WERI-Rb-1 (cell line): ENCODE measurements around the gene ADAMTSL5.
"Not testable (repeated sequence)": the region's sequence is repeated elsewhere in the genome, so short reads cannot be mapped to it uniquely, and the experiment has no call there.

Experiments used
- DNase-seq: peaks from one replicate; pipeline ENCODE4 v3.0.0-alpha.2; 2020
- H3K27ac ChIP-seq: fragments of 250-450 bp; sonication (Bioruptor Pico); 2 replicates; pipeline ENCODE4 v1.5.1; 2020; ENCODE audit warnings: mild to moderate bottlenecking, moderate library complexity
- H3K27me3 ChIP-seq: fragments of 250-450 bp; sonication (Bioruptor Pico); 2 replicates; pipeline ENCODE4 v1.5.1; 2021; ENCODE audit warnings: mild to moderate bottlenecking, low read depth, moderate library complexity; ENCODE audit not compliant: insufficient read depth, severe bottlenecking
- H3K36me3 ChIP-seq: fragments of 250-450 bp; sonication (Bioruptor Pico); 2 replicates; pipeline ENCODE4 v1.5.1; 2020; ENCODE audit warnings: mild to moderate bottlenecking, moderate library complexity
- H3K4me3 ChIP-seq: 2 replicates; pipeline ENCODE4 v1.5.1; 2011; ENCODE audit warnings: low read depth, mild to moderate bottlenecking, control low read depth, low read length
- H3K9me3 ChIP-seq: fragments of 250-450 bp; sonication (Bioruptor Pico); 2 replicates; pipeline ENCODE4 v1.5.1; 2021; ENCODE audit warnings: mild to moderate bottlenecking, moderate library complexity; ENCODE audit not compliant: severe bottlenecking
- CTCF ChIP-seq: IDR thresholded peaks from 2 replicates; pipeline ENCODE4 v1.5.1; 2011; ENCODE audit warnings: low read depth, mild to moderate bottlenecking, control low read depth, inconsistent platforms, low read length

Gene ADAMTSL5

GRCh38 chr19:1522838-1523237, 10.0 kb upstream of the ADAMTSL5 start:
- Histone ChIP-seq H3K27ac (no peak overlapping the region), H3K4me3 (no peak overlapping the region), H3K9me3 (no peaks in the 10 kb centered on the region), H3K27me3 (peaks cover 9% of the 10 kb centered on the region), H3K36me3 (no peaks in the 10 kb centered on the region)
- no peak for DNase-seq
- TF ChIP-seq CTCF = no peak

GRCh38 chr19:1522061-1522460, 9.2 kb upstream of the ADAMTSL5 start:
- H3K36me3 ChIP-seq = no peaks in the 10 kb centered on the region
- DNase-seq = no peak
- H3K27ac ChIP-seq = no peak overlapping the region
- no peak for TF ChIP-seq CTCF
- no peak overlapping the region for H3K4me3 ChIP-seq
- H3K9me3 ChIP-seq = no peaks in the 10 kb centered on the region
- peaks cover 9% of the 10 kb centered on the region for H3K27me3 ChIP-seq

- Histone ChIP-seq H3K9me3 (no peaks in the 10 kb centered on the region), H3K27ac (no peak overlapping the region), H3K36me3 (no peaks in the 10 kb centered on the region), H3K27me3 (peaks cover 9% of the 10 kb centered on the region), H3K4me3 (no peak overlapping the region)
- TF ChIP-seq CTCF = no peak
- no peak for DNase-seq
Observed at GRCh38 chr19:1521636-1522035, 8.8 kb upstream of the ADAMTSL5 start.

GRCh38 chr19:1520203-1520780, 7.5 kb upstream of the ADAMTSL5 start:
- Histone ChIP-seq H3K27ac (no peak overlapping the region), H3K36me3 (no peaks in the 10 kb centered on the region), H3K4me3 (no peak overlapping the region), H3K9me3 (no peaks in the 10 kb centered on the region), H3K27me3 (peaks cover 9% of the 10 kb centered on the region)
- DNase-seq = no peak
- no peak for TF ChIP-seq CTCF

- H3K27ac ChIP-seq, H3K36me3 ChIP-seq, H3K27me3 ChIP-seq, H3K9me3 ChIP-seq, DNase-seq, H3K4me3 ChIP-seq: not testable (repeated sequence)
Observed at GRCh38 chr19:1519802-1520201, 7.0 kb upstream of the ADAMTSL5 start.

GRCh38 chr19:1518471-1518870, 5.7 kb upstream of the ADAMTSL5 start:
- no peak for DNase-seq
- no peak for TF ChIP-seq CTCF
- Histone ChIP-seq H3K9me3 (no peaks in the 10 kb centered on the region), H3K4me3 (no peak overlapping the region), H3K27ac (no peak overlapping the region), H3K36me3 (no peaks in the 10 kb centered on the region), H3K27me3 (peaks cover 2% of the 10 kb centered on the region)
